Adipocyte (in vitro differentiated cells): ENCODE data around the gene GPR142.
"Not testable (repeated sequence)": the region's sequence is repeated elsewhere in the genome, so short reads cannot be mapped to it uniquely, and the experiment has no call there.

ENCODE experiments used
- DNase-seq: peaks from one replicate; pipeline ENCODE4 v3.0.0-alpha.2; 2015; ENCODE audit warnings: low read depth
- H3K27me3 ChIP-seq: replicated peaks from 2 replicates; pipeline ENCODE4 v1.7.0; 2013; ENCODE audit warnings: mild to moderate bottlenecking, low read length, moderate library complexity; ENCODE audit not compliant: control insufficient read depth, insufficient read depth
- H3K36me3 ChIP-seq: 2 replicates; pipeline ENCODE4 v1.7.0; 2013; ENCODE audit warnings: low read length, mild to moderate bottlenecking, moderate library complexity; ENCODE audit not compliant: control insufficient read depth, insufficient read depth, severe bottlenecking
- H3K4me1 ChIP-seq: 2 replicates; pipeline ENCODE4 v1.7.0; 2013; ENCODE audit warnings: mild to moderate bottlenecking, low read length, moderate library complexity; ENCODE audit not compliant: control insufficient read depth, insufficient read depth
- H3K4me3 ChIP-seq: 2 replicates; pipeline ENCODE4 v1.7.0; 2013; ENCODE audit warnings: mild to moderate bottlenecking, low read length, moderate library complexity
- H3K9ac ChIP-seq: 2 replicates; pipeline ENCODE4 v1.7.0; 2013; ENCODE audit warnings: mild to moderate bottlenecking, low read length, moderate library complexity
- H3K9me3 ChIP-seq: 2 replicates; pipeline ENCODE4 v1.7.0; 2013; ENCODE audit warnings: mild to moderate bottlenecking, low read length, moderate library complexity; ENCODE audit not compliant: control insufficient read depth

The GPR142 gene

GRCh38 chr17:74403512-74404137 is 36.3 kb downstream of the GPR142 start:
- Histone ChIP-seq H3K9me3 (no peaks in the 10 kb centered on the region), H3K4me1 (no peaks in the 10 kb centered on the region), H3K9ac (no peak overlapping the region), H3K36me3 (no peaks in the 10 kb centered on the region), H3K4me3 (no peak overlapping the region), H3K27me3 (peaks cover 24% of the 10 kb centered on the region)
- no peak for DNase-seq

DNA sequence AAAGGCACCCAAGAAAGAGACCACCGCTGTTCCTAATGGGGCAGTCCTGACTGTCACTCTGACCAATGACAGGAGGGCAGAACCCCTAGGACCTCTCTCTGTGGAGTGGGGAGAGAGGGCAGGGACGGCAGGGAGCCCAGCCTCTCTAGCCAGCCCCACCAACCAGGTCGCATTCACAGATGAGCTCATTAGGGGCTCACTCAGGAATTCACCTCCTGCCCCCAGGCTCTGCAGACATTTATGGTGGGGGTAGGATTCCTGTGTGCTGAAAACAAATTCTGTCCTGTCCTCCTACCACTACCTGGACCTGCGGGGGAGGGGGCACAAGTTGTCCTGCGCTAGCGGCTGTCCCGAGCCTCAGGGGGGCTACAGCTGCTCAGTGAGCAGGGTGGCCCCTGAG is 36.9 kb downstream of the GPR142 start:
- Histone ChIP-seq H3K4me3 (no peak overlapping the region), H3K4me1 (no peaks in the 10 kb centered on the region), H3K27me3 (peaks cover 24% of the 10 kb centered on the region), H3K9ac (no peak overlapping the region), H3K9me3 (no peaks in the 10 kb centered on the region), H3K36me3 (no peaks in the 10 kb centered on the region)
- no peak for DNase-seq

DNA sequence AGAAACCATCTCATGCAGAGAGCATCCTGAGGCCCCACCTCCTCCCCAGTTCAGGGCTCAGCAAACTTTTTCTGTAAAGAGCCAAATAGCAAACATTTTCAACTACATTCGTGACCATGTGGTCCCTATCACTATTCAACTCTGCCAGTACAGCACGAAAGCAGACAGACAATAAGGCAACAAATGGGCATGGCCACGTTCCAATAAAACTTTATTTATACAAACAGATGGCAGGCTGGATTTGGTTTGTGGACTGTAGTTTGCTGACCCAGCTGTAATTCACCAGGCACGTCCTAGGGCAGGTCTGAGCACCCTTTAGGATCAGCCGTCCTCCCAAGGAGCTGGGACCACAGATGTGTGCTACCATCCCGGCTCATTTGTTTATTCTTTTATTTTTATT is 37.5 kb downstream of the GPR142 start:
- Histone ChIP-seq H3K4me1 (no peaks in the 10 kb centered on the region), H3K4me3 (no peak overlapping the region), H3K36me3 (no peaks in the 10 kb centered on the region), H3K9me3 (no peaks in the 10 kb centered on the region), H3K9ac (no peak overlapping the region), H3K27me3 (peaks cover 24% of the 10 kb centered on the region)
- no peak for DNase-seq

DNA sequence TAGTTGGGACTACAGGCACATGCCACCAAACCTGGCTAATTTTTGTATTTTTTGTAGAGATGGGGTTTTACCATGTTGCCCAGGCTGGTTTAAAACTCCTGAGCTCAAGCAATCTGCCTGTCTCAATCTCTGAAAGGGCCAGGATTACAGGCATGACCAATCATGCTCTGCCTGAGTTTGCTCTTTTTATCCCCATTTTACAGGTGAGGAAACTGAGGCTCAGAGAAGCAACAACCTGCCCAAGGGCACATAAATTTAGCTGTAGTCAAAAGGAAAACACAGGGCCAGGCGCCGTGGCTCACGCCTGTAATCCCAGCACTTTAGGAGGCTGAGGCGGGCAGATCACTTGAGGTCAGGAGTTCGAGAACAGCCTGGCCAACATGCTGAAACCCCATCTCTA is 38.0 kb downstream of the GPR142 start:
- H3K4me3 ChIP-seq, DNase-seq, H3K9ac ChIP-seq, H3K36me3 ChIP-seq, H3K9me3 ChIP-seq, H3K4me1 ChIP-seq: not testable (repeated sequence)
- peaks cover 24% of the 10 kb centered on the region for H3K27me3 ChIP-seq

DNA sequence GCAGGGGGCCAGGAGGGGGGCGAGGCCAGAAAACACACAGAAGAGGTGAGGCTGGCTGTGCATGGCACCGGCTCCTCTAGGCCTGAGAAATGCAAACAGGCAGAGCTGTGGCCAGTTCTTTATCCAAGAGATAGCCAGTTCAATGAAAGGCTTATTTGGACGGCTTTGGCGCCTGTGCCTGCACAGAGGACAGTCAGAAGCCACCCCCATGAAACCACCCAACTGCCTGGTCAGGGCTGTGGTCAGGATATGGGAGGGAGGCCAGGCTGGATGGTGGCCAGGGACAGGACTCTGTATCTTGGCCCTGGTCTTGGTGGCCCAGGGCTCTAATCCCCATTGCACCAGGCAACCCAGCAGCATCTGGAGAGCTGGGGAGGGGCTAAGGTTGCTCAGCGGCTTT is 40.1 kb downstream of the GPR142 start:
- Histone ChIP-seq H3K4me3 (no peak overlapping the region), H3K4me1 (no peaks in the 10 kb centered on the region), H3K9ac (no peak overlapping the region), H3K36me3 (no peaks in the 10 kb centered on the region), H3K27me3 (peaks cover 30% of the 10 kb centered on the region), H3K9me3 (no peaks in the 10 kb centered on the region)
- no peak for DNase-seq

GRCh38 chr17:74408262-74408661 is 41.0 kb downstream of the GPR142 start:
- Histone ChIP-seq H3K4me1 (no peaks in the 10 kb centered on the region), H3K9me3 (no peaks in the 10 kb centered on the region), H3K27me3 (peaks cover 30% of the 10 kb centered on the region), H3K36me3 (no peaks in the 10 kb centered on the region), H3K9ac (no peak overlapping the region), H3K4me3 (no peak overlapping the region)
- no peak for DNase-seq

- no peaks in the 10 kb centered on the region for H3K36me3 ChIP-seq
- DNase-seq, result no peak
- no peak overlapping the region for H3K9ac ChIP-seq
- H3K9me3 ChIP-seq, result no peaks in the 10 kb centered on the region
- H3K4me1 ChIP-seq, result no peaks in the 10 kb centered on the region
- no peak overlapping the region for H3K4me3 ChIP-seq
- peaks cover 26% of the 10 kb centered on the region for H3K27me3 ChIP-seq
These were observed 41.5 kb downstream of the GPR142 start for GRCh38 chr17:74408815-74409214.

- Histone ChIP-seq H3K9ac (no peak overlapping the region), H3K9me3 (no peaks in the 10 kb centered on the region), H3K27me3 (peaks cover 14% of the 10 kb centered on the region), H3K36me3 (no peaks in the 10 kb centered on the region), H3K4me3 (no peak overlapping the region), H3K4me1 (no peaks in the 10 kb centered on the region)
- DNase-seq, result no peak
These were observed 42.7 kb downstream of the GPR142 start for GRCh38 chr17:74410001-74410443.

DNA sequence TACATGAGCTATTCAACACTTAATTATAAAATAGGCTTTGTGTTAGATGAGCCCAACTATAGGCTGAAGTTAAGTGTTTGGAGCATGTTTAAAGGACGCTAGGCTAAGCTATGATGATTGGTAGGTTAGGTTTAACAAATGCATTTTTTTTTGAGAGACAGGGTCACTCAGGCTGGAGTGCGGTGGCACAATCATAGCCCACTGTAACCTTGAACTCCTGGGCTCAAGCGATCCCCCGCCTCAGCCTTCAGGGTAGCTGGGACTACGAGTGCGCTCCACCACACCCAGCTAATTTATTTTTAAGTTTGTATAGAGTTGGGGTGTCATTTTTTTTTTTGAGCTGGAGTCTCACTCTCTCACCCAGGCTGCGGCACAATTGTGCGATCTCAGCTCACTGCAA is 45.3 kb downstream of the GPR142 start:
- Histone ChIP-seq H3K4me1 (peaks cover 11% of the 10 kb centered on the region), H3K36me3 (no peaks in the 10 kb centered on the region), H3K9ac (no peak overlapping the region), H3K9me3 (no peaks in the 10 kb centered on the region), H3K4me3 (no peak overlapping the region), H3K27me3 (peaks cover 10% of the 10 kb centered on the region)
- no peak for DNase-seq

GRCh38 chr17:74413491-74413890 is 46.2 kb downstream of the GPR142 start:
- H3K9ac ChIP-seq, result no peak overlapping the region
- H3K9me3 ChIP-seq, result no peaks in the 10 kb centered on the region
- H3K36me3 ChIP-seq, result no peaks in the 10 kb centered on the region
- peaks cover 11% of the 10 kb centered on the region for H3K4me1 ChIP-seq
- no peak overlapping the region for H3K4me3 ChIP-seq
- peaks cover 10% of the 10 kb centered on the region for H3K27me3 ChIP-seq
- DNase-seq, result no peak

DNA sequence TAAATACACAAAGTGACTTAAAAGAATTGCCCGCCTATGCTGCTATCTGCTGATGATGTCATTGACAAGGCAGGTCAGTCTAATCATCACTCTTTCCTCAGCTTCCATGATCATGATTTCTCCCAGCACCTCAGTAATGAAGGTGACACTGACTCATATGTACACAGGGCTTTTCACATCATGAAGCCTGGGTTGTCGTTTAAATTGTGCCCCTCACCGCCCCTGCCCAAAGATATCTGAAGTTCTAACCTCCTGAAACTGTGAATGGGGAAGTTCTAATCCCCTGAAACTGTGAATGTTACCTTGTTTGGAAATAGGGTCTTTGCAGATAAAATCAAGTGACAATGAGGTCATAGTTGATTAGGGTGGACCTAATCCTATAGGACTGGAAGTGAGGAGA is 47.2 kb downstream of the GPR142 start:
- Histone ChIP-seq H3K9me3 (no peaks in the 10 kb centered on the region), H3K4me1 (peaks cover 11% of the 10 kb centered on the region), H3K4me3 (no peak overlapping the region), H3K36me3 (no peaks in the 10 kb centered on the region), H3K9ac (no peak overlapping the region), H3K27me3 (peaks cover 10% of the 10 kb centered on the region)
- DNase-seq, result no peak
